Measurements from ENCODE around the gene C4orf50.
"Not testable (repeated sequence)": the region's sequence is repeated elsewhere in the genome, so short reads cannot be mapped to it uniquely, and the experiment has no call there.

C4orf50 gene

DNA sequence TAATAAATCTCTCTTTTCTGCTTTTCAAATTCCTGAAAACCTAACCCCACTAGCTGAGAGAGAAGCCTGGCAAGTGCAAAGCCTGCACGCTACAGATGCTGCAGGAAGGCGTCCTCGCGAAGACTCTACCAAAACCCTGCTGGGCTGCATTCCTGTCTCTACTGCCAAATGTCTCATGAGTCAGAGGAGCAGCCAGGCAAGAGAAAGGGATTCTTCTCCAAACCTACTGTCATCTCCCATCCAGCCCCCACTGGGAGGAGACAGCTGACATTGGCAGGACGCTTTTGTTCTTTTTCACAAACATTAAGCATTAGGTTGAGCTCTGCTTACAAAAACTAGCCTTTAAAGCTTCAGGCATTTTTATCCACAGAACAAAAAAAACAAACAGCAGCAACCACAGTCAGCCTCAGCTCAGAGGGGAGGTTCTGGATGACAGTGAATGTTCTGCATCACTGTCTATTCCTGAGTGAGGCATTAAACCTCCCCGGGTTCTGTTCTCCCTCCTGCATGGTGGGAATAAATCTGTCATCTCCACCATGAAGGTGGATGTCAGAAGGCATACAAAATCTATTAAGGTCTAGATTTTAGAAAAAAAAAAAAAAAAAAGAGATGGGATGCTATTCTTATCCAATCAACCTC lies 143.3 kb downstream of the C4orf50 start:
- FAIRE-seq (no peak), DNase-seq (ENCODE audit: insufficient read length, low spot score) (no peak)

DNA sequence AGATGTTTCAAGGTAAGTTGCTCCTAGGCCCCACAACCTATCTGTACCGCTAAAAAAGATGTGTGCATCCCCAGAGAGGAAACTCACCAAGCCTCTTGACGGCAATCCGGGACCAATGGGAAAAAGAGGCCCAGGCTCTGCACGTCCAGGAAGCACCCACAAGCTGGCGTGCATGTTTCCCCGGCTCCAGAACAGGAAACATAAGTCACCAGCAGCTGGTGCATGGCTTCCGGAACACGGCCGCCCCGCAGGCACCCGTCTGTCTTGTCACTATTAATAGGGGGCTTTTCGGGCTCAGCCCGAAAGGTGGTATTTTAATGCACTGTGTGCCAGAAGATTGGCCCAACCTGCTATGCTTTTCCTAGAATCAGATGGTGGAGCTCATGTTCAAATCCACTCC lies 147.5 kb downstream of the C4orf50 start:
- FAIRE-seq (no peak), DNase-seq (ENCODE audit: insufficient read length, low spot score) (no peak)

- DNase-seq (ENCODE audit: insufficient read length, low spot score) (no peak), FAIRE-seq (no peak)
Observed at GRCh38 chr4:5869966-5870619, 148.1 kb downstream of the C4orf50 start.

GRCh38 chr4:5867866-5868265 lies 150.4 kb downstream of the C4orf50 start:
- FAIRE-seq = no peak

GRCh38 chr4:5866841-5867813 lies 151.1 kb downstream of the C4orf50 start:
- DNase-seq (ENCODE audit: insufficient read length, low spot score) (no peak), FAIRE-seq (no peak)

More at GRCh38 chr4:5867866-5868265, 150.4 kb downstream of the C4orf50 start:
- no peak for DNase-seq (ENCODE audit: insufficient read length, low spot score)

- no peak for DNase-seq (ENCODE audit: insufficient read length, low spot score)
- FAIRE-seq = no peak
Observed at GRCh38 chr4:5865896-5866599, 152.2 kb downstream of the C4orf50 start.

GRCh38 chr4:5863461-5864113 lies 154.6 kb downstream of the C4orf50 start:
- DNase-seq (ENCODE audit: insufficient read length, low spot score) = no peak
- FAIRE-seq = no peak

DNA sequence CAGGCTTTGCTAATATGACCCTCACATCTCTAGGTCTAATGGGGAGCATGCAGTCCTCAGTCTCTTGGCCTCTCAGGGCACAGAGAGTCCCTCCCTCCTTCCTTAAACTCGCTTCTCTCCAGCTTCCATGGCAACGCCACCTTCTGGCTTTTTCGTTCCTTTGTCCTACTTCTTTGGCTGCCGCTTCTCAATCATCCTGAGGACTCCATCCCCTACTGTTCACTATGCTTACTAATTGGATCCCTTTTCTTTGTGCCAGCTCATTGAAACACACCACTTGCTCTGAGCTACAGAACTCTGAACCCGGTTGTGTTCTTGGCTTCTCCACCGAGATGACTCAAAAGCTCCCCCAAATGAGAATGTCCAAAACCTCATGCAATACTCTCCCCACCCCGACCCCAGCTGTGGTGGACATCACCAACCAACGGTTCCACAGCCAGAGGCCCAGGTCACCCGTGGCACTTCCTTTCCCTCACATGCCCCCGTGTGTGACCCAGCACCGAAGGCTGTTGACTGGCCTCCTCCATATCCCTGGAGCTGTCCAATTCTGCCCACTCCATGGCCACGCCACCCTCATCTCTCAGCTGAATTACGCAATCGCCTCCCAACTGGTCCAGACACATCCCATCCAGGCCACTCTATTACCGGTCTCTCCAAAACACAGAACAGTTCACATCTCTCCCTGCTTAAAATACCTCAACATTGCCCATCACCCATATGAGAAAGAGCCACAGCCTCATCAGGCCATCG lies 160.0 kb downstream of the C4orf50 start:
- no peak for DNase-seq (ENCODE audit: insufficient read length, low spot score)
- FAIRE-seq = no peak

DNA sequence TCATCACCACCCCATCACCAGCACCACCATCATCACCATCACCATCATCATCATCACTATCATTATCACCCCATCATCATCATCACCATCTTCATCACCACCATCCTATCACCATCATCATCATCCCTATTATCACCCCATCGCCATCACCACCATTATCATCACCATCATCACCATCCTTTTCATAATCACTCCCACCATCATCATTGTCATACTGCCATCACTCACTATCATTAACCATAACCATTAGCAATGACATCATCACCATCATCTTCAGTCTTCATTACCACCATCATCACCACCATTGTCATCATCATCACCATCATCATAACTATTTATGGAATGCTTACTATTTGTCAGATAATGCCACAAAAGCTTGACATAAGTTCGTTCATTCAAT lies 161.0 kb downstream of the C4orf50 start:
- no peak for DNase-seq (ENCODE audit: insufficient read length, low spot score)
- no peak for FAIRE-seq

- DNase-seq (ENCODE audit: insufficient read length, low spot score); FAIRE-seq: not testable (repeated sequence)
Observed at GRCh38 chr4:5856362-5856761, 161.9 kb downstream of the C4orf50 start.

DNA sequence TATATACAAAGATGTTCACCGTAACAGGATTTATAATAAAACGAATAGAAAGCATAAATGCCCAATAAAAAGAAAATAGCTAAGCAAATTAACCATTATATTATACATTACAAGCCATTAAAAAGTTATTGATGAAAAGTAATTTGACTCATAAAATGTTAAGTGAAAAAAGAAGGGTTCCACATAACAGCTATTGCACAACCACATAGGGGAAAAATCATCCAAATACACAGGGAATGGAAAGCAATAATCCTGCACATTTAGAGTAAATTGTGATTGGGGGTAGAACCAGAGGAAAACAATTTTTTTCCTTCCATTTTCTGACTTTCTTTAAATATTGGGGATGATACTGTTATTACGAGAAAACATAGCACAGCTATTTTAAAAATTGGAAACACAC lies 163.3 kb downstream of the C4orf50 start:
- DNase-seq (ENCODE audit: insufficient read length, low spot score) (no peak), FAIRE-seq (no peak)

DNA sequence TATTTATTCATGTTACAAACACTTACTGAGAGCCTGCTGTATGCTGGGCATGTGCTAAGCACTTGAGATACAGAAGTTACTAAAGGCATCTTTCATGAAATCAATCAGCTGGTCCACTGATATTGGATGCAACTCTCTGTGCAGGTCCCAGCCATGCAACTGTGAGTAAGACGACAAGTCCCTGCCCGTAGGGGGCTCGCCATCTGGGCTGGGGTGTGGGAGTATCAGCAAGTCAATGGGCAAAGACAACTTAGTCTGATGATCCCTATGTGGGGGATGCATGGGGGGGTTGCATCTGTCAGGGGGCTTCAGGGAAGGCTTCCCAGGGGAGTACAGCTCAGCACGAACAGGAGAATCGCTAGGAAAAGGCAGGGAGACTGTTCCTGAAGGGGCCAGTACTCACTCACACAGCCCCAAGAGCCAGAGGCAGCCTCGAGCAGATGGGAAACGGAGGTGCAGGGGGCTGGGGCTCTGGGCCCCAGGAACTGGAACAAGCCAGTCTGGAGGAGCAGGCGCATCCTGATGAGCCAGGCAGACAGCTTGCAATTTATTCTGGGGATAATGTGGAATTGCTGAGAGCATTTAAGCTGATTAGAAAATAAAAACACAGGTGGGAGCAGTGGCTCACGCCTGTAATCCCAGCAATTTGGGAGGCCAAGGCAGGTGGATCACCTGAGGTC lies 165.6 kb downstream of the C4orf50 start:
- FAIRE-seq (no peak), DNase-seq (ENCODE audit: insufficient read length, low spot score) (no peak)

- FAIRE-seq (no peak), DNase-seq (ENCODE audit: insufficient read length, low spot score) (no peak)
Observed at GRCh38 chr4:5851637-5852301, 166.5 kb downstream of the C4orf50 start.

All from GM19239 (cell line).